HUES6 (cell line): Measurements from ENCODE around the gene SNRPD2.

Experiments
- H3K27ac ChIP-seq: 2 replicates; pipeline ENCODE4 v1.7.0; 2013; ENCODE audit warnings: low read depth, mild to moderate bottlenecking, low read length, inconsistent platforms
- H3K27me3 ChIP-seq: 2 replicates; pipeline ENCODE4 v1.6.1; 2013; ENCODE audit warnings: low read length; ENCODE audit not compliant: control insufficient read depth, insufficient read depth
- H3K36me3 ChIP-seq: 2 replicates; pipeline ENCODE4 v1.6.1; 2013; ENCODE audit warnings: low read length; ENCODE audit not compliant: control insufficient read depth, insufficient read depth
- H3K4me1 ChIP-seq: 2 replicates; pipeline ENCODE4 v1.6.1; 2013; ENCODE audit warnings: low read length; ENCODE audit not compliant: control insufficient read depth, insufficient read depth
- H3K4me3 ChIP-seq: 2 replicates; pipeline ENCODE4 v1.5.1; 2013; ENCODE audit warnings: low read depth, low read length
- H3K9ac ChIP-seq: one replicate; pipeline ENCODE4 v1.6.1; 2013; ENCODE audit warnings: mild to moderate bottlenecking, low read length
- H3K9me3 ChIP-seq: 2 replicates; pipeline ENCODE4 v1.6.1; 2013; ENCODE audit warnings: low read depth, low read length; ENCODE audit not compliant: control insufficient read depth, insufficient read depth

Gene SNRPD2

DNA sequence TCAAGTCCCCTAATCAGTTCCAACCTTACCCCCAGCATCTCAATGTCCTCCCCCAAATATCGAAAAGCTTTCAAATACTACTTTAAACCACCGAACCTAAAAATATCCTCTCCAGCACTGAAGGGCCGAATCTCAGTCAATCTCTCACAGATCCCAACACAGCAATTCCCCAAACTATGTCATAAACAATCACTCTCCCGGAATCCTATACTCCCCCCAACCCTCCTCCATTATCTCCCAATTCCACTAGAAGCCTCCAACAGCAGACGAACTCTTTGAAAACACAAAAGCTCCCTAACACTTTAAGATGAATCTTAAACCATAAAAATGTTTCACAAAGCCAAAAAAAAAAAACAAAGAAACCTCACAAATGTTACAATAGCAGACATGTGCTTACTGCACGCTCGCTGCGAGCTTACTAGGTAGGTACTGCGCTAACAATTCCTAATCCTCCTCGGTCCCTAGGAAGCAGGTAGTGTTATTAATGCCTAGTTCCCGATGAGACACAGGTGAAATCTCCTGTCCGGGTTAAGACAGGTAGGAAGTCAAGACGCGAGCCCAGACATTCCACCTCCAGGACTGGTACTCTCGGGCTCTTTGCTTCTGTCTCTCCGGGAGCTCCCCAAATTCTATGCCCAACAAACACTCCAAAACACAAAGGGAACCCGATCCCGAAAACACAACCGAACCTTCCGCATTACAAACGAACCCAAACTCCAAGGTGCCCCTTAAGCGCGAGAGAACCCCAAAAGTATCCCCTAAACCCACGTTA lies 24.8 kb upstream of the SNRPD2 start:
- H3K9me3 ChIP-seq: no peaks in the 10 kb centered on the region
- peaks cover 18% of the 10 kb centered on the region for H3K4me1 ChIP-seq

DNA sequence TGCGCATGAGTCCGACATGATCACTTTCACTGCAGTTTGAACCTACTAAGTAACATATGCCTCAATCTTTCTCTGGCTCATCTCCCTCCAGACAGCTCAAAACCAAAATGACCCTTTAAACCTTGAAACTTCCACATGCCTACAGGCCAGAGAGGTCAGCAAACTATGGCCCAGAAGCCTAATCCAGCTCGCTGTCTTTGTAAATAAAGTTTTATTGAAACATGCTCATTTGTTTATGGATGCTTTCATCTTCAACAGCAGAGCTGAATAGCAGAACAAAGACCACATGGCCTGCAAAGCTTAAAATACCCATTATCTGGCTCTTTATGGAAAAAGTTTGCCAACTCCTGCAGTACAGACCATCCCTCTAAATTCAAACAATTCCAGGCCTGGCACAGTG lies 23.4 kb upstream of the SNRPD2 start:
- H3K9me3 ChIP-seq: no peaks in the 10 kb centered on the region
- no peak overlapping the region for H3K4me3 ChIP-seq
- H3K9ac ChIP-seq: no peak overlapping the region
- peaks cover 18% of the 10 kb centered on the region for H3K4me1 ChIP-seq
- H3K36me3 ChIP-seq: peaks cover 21% of the 10 kb centered on the region
- H3K27me3 ChIP-seq: no peaks in the 10 kb centered on the region
- no peak overlapping the region for H3K27ac ChIP-seq

More for the DNA sequence above, 24.8 kb upstream of the SNRPD2 start:
- H3K9ac ChIP-seq: peak overlapping the region; percentile 93
- H3K27ac ChIP-seq: peak overlapping the region; percentile 87
- no peaks in the 10 kb centered on the region for H3K27me3 ChIP-seq
- peaks cover 26% of the 10 kb centered on the region for H3K36me3 ChIP-seq
- peak overlapping the region; percentile 71 for H3K4me3 ChIP-seq

DNA sequence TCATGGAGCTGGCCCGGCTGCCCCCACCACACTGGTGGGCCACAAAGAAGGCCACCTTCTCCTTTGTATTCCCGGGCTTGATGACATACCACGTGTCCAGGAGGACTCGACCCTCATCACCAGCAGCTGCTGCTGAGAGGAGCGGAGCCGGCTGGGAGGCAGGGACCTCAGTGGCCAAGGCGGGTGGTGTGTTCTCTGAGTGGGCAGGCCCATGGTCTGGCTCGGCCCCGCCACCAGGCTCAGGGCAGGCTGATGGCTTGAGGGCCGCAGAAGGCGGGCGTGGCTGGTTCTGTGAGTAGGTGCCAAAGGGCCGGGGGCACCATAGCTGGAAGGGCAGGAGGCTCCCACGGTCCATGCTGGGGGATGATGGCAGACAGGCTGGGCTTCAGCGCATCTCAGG lies 21.4 kb upstream of the SNRPD2 start:
- Histone ChIP-seq H3K4me3 (no peak overlapping the region), H3K9me3 (no peaks in the 10 kb centered on the region), H3K9ac (no peak overlapping the region), H3K36me3 (peaks cover 19% of the 10 kb centered on the region), H3K4me1 (peaks cover 12% of the 10 kb centered on the region), H3K27ac (no peak overlapping the region), H3K27me3 (no peaks in the 10 kb centered on the region)

DNA sequence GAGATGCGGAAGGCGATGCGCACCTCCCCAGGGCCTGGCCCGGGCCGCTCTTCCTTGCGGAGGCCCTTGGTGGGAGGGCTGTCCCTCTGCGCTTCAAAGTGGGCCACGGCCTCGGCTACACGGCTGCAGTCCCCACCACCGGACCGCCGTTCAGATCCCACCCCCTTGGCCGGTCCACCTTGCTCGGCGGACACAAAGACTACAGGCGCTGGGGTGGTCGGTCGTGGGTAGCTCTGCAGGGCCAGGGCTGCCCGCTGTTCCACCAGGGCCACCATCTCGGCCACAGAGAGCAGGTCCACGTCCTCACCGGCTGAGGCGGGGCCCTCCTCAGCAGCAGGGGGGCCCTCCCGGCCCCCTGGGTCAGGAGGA lies 20.9 kb upstream of the SNRPD2 start:
- H3K36me3 ChIP-seq: peaks cover 19% of the 10 kb centered on the region
- H3K27me3 ChIP-seq: no peaks in the 10 kb centered on the region
- no peak overlapping the region for H3K27ac ChIP-seq

DNA sequence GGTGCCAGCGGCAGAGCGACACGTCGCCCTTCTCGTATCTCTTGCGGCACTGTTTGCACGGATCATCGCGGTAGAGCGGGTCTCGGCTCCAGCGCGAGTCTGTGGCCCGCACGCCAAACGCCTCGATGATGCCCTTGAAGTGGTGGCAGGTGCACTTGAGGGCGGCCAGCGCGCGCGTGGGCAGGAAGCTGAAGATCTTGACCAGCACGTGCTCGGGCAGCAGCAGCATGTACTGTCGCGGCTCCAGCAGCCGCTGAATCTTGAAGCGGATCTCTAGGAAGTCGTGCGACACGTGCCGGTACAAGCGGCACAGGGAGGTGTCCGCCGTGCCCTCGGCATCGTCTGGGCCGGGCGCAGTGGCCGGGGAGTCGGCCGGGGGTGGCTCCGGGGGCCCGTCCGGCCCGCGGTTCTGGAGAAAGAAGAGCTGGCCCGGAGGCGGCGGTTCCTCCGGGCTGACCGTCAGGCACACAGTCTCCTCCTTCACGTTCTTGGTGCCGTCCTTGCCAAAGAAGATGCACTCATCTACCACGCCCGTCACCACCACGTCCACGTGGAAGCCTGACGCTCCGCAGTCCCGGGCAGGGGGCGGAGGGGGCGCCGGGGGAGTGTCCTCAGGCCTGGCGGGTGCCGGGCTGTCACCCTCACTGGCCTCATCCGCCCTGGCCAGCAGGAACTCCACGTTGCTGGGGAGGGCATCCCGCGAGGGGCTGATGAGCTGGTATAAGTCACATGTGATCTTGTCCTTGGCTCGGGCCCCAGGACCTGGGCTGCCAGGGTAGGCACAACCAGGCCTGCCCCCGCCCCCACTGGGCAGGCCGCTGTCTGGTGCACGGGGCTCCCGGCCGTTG lies 20.3 kb upstream of the SNRPD2 start:
- Histone ChIP-seq H3K9ac (no peak overlapping the region), H3K4me1 (peaks cover 10% of the 10 kb centered on the region), H3K36me3 (peaks cover 19% of the 10 kb centered on the region), H3K4me3 (no peak overlapping the region), H3K27me3 (no peaks in the 10 kb centered on the region), H3K9me3 (no peaks in the 10 kb centered on the region), H3K27ac (no peak overlapping the region)

More for the DNA sequence above, 20.9 kb upstream of the SNRPD2 start:
- no peaks in the 10 kb centered on the region for H3K9me3 ChIP-seq
- H3K4me3 ChIP-seq: no peak overlapping the region
- no peak overlapping the region for H3K9ac ChIP-seq
- peaks cover 10% of the 10 kb centered on the region for H3K4me1 ChIP-seq

DNA sequence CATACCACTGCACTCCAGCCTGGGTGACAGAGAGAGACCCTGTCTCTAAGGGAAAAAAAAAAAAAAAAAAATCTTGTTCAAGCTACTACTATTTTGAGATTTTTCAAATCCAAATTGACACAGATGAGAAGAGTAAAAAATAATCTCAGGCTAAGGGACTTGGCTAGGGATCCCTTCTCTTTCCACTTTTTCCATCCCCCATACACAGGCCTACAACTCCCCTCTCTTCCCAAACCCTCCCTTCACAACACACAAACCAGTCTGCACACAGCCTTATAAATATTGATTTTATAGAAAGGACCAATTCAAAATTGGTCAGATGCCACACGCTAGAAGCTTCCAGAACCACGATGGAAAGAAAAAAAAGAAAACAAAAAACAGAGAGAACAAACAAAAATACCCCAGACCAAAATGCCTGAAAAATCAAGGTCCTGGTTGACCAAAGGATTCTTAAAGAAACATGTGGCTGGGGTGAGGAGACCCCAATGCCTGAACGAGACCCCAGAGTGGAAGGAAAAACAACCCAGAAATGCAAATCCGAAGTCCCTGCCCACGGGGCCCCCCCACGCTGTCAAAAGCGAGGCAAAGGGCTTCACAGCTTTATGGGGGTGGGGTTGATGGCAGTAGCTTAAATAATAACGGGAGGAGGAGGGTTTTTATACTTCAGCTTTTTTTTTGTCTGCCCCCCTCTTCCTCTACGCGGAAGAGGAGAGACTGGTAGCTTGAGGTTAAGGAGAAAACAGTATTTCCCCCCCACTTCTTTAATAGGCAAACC lies 18.8 kb upstream of the SNRPD2 start:
- no peaks in the 10 kb centered on the region for H3K27me3 ChIP-seq
- H3K4me1 ChIP-seq: peaks cover 4% of the 10 kb centered on the region; the same call in 1 of the 2 replicates
- no peak overlapping the region for H3K4me3 ChIP-seq
- H3K9me3 ChIP-seq: no peaks in the 10 kb centered on the region
- no peak overlapping the region for H3K9ac ChIP-seq
- no peak overlapping the region for H3K27ac ChIP-seq
- H3K36me3 ChIP-seq: peaks cover 19% of the 10 kb centered on the region

DNA sequence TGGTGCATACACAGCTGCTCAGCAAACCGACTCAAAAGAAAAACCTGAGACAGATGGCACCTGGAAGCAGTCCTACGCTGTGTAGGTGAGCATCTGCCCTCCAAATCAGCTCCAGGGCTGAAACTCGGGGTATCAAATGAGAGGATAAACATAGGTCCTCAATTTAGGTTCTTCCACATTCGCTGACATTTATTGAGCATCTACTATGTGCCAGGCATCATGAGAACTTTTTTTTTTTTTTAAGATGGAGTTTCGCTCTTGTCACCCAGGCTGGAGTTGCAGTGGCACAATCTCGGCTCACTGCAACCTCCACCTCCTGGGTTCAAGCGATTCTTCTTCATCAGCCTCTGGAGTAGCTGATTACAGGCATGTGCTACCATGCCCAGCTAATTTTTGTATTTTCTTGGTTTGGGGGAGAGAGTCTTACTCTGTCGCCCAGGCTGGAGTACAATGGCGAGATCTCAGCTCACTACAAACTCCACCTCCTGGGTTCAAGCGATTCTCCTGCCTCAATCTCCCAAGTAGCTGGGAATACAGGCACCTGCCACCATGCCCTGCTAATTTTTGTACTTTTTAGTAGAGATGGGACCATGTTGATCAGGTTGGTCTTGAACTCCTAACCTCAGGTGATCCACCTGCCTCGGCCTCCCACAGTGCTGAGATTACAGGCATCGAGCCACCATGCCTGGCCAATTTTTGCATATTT lies 14.1 kb upstream of the SNRPD2 start:
- no peaks in the 10 kb centered on the region for H3K9me3 ChIP-seq
- no peak overlapping the region for H3K4me3 ChIP-seq
- H3K27me3 ChIP-seq: no peaks in the 10 kb centered on the region
- H3K27ac ChIP-seq: no peak overlapping the region
- H3K4me1 ChIP-seq: no peaks in the 10 kb centered on the region
- no peak overlapping the region for H3K9ac ChIP-seq
- peaks cover 28% of the 10 kb centered on the region for H3K36me3 ChIP-seq

DNA sequence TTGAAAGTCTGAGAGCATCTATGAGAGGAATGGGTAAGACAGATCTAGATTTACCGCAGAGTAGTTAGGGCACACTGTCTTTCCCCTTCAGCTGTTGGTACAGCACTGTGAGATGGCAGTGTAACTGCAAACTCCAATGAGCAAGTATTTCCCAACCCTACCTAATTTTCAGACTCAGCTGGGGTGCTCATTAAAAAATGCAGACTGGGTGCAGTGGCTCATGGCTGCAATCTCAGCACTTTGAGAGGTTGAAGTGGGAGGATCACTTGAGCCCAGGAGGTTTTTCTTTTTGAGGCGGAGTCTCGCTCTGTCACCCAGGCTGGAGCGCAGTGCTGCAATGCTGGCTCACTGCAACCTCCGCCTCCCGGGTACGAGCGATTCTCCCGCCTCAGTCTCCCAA lies 13.4 kb upstream of the SNRPD2 start:
- peaks cover 29% of the 10 kb centered on the region for H3K36me3 ChIP-seq
- no peak overlapping the region for H3K9ac ChIP-seq
- H3K4me1 ChIP-seq: no peaks in the 10 kb centered on the region
- no peak overlapping the region for H3K27ac ChIP-seq
- no peaks in the 10 kb centered on the region for H3K27me3 ChIP-seq
- no peaks in the 10 kb centered on the region for H3K9me3 ChIP-seq
- no peak overlapping the region for H3K4me3 ChIP-seq

DNA sequence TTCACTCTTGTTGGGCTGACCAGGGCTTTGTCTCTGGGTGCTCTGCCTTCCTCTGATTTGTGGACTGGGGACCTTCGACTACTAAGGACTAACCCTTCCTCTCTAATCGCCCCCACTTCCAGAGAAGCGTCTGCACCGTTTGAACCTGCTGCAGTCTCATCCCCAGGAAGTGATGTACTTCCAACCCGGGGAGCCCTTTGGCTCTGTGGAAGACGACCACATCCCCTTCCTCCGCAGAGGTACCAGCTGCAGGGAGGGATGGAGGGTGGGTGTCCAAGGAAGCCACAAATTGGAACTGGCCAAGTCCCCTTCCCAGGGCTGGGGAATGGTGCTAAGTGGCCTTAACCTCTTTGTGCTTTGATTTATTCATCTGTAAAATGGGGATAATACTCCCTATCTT lies 9.9 kb upstream of the SNRPD2 start:
- no peaks in the 10 kb centered on the region for H3K27me3 ChIP-seq
- H3K4me3 ChIP-seq: no peak overlapping the region
- H3K36me3 ChIP-seq: peaks cover 45% of the 10 kb centered on the region
- no peaks in the 10 kb centered on the region for H3K9me3 ChIP-seq
- no peaks in the 10 kb centered on the region for H3K4me1 ChIP-seq
- no peak overlapping the region for H3K9ac ChIP-seq
- H3K27ac ChIP-seq: no peak overlapping the region

DNA sequence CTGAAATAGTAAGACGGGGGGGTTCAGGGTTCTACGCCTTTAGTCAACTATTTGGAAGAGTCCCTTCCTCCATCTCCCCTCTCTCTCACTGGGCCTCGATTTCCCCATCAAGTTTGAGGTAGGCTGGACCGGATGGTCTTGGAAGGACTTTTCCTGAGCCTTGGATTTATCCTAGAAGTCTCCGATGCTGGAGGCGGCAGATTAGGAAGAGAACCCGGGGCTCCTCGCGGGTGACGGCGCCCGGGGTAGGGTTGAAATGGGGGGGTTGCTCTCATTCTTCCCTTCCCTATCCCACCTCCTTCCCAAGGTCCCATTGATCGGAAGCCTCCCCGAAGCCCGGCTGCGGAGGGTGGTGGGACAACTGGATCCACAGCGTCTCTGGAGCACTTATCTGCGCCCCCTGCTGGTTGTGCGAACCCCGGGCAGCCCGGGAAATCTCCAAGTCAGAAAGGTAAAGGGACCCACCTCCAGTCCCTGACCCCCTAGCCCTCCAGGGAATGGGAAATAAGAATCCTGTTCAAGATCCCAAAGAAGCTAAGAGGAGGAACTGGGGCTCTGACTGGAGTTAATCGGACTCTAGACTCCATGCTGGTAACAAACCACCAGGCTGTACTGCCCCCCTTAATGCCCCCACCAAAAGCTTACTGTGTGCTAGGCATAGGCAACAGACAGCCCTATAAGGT lies 1.5 kb upstream of the SNRPD2 start:
- peak overlapping the region; percentile 94 for H3K4me3 ChIP-seq
- peak overlapping the region; percentile 24; the same call in 1 of the 2 replicates for H3K27ac ChIP-seq

More for the DNA sequence above, 1.5 kb upstream of the SNRPD2 start:
- H3K9ac ChIP-seq: peak overlapping the region; percentile 78
- H3K9me3 ChIP-seq: no peaks in the 10 kb centered on the region
- H3K27me3 ChIP-seq: no peaks in the 10 kb centered on the region
- H3K36me3 ChIP-seq: peaks cover 40% of the 10 kb centered on the region
- H3K4me1 ChIP-seq: peaks cover 2% of the 10 kb centered on the region; the same call in 1 of the 2 replicates
